Nephron progenitor cell (in vitro differentiated cells): ENCODE measurements around the gene DSTYK.

Source experiments
- DNase-seq: peaks from one replicate; pipeline ENCODE4 v3.0.0; 2021
- H3K27ac Mint-ChIP-seq: 2 replicates; pipeline ENCODE4 v1.8.0; 2021; ENCODE audit warnings: mild to moderate bottlenecking, moderate library complexity, mixed read lengths
- H3K27me3 Mint-ChIP-seq: 2 replicates; pipeline ENCODE4 v1.8.0; 2021; ENCODE audit warnings: mild to moderate bottlenecking, low read depth, mixed read lengths; ENCODE audit not compliant: poor library complexity
- H3K36me3 Mint-ChIP-seq: 2 replicates; pipeline ENCODE4 v1.8.0; 2021; ENCODE audit warnings: low read depth, mixed read lengths
- H3K4me1 Mint-ChIP-seq: 2 replicates; pipeline ENCODE4 v1.8.0; 2021; ENCODE audit warnings: mixed read lengths
- H3K4me3 Mint-ChIP-seq: 2 replicates; pipeline ENCODE4 v1.8.0; 2021; ENCODE audit warnings: mild to moderate bottlenecking, moderate library complexity, mixed read lengths
- H3K9me3 Mint-ChIP-seq: 2 replicates; pipeline ENCODE4 v1.8.0; 2021; ENCODE audit warnings: mild to moderate bottlenecking, moderate library complexity, mixed read lengths
- TF ChIP-seq, protein P1 (sequence below): fragments of 200-600 bp; sonication (generic); IDR thresholded peaks from 2 replicates; pipeline ENCODE4 v1.5.0; 2021; ENCODE audit warnings: antibody characterized with exemption

Gene DSTYK

DNA sequence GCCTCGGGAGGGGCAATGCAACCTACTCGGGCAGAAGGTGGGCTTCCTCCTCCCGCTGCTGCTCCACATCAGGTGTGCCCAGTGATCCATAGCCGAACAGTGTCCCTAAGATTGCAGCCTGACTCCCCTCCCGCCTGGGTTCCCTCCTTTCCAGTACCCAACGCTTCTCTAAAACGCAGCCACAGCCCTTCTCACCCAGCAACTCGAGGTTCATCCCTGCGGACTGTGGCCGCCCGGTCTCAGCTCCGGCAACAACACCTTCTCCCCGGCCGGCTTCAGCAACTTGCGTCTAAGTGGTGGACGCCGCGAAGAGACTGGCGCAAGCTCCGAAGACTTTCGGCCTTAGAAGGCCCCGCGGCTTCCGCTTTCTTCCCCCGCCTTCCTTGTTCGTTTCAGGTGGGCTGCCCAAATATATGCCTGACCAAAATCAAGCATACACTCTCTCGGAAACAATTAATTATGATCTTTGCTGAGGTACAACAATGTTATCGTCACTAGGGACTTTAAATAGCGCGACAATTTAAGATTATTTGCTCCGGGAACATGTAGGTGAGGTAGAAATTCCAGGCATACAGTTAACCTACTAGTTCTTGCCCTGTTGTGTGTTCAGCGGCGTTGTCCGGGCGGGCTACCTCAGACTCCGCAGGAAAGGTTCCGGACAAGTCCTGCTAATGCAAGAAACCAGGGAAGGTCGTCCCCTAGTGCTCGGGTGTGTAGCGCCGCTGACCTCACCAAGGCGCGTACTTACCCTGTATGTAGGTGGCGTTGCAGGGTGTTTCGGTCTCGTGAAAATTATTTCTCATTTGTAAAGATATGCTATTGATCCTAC, 89.6 kb downstream of the DSTYK start, which contains the start of gene RBBP5:
Gene RBBP5 (minus strand): TSS at position 319 of the 829 bp plus-strand sequence. CDS start 105 bp downstream, at position 214.
- peak within 1 kb of the TSS; percentile 100 for H3K4me3 Mint-ChIP-seq
- peaks cover 4% of the 10 kb centered on the region for H3K27me3 Mint-ChIP-seq
- TF ChIP-seq, protein P1, sequence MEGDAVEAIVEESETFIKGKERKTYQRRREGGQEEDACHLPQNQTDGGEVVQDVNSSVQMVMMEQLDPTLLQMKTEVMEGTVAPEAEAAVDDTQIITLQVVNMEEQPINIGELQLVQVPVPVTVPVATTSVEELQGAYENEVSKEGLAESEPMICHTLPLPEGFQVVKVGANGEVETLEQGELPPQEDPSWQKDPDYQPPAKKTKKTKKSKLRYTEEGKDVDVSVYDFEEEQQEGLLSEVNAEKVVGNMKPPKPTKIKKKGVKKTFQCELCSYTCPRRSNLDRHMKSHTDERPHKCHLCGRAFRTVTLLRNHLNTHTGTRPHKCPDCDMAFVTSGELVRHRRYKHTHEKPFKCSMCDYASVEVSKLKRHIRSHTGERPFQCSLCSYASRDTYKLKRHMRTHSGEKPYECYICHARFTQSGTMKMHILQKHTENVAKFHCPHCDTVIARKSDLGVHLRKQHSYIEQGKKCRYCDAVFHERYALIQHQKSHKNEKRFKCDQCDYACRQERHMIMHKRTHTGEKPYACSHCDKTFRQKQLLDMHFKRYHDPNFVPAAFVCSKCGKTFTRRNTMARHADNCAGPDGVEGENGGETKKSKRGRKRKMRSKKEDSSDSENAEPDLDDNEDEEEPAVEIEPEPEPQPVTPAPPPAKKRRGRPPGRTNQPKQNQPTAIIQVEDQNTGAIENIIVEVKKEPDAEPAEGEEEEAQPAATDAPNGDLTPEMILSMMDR, result peak; percentile 60
- H3K36me3 Mint-ChIP-seq, result peaks cover 12% of the 10 kb centered on the region
- peaks cover 35% of the 10 kb centered on the region for H3K4me1 Mint-ChIP-seq
- DNase-seq, result peak; percentile 94
- H3K9me3 Mint-ChIP-seq, result no peaks in the 10 kb centered on the region
- H3K27ac Mint-ChIP-seq, result peak within 1 kb of the TSS; percentile 100

DNA sequence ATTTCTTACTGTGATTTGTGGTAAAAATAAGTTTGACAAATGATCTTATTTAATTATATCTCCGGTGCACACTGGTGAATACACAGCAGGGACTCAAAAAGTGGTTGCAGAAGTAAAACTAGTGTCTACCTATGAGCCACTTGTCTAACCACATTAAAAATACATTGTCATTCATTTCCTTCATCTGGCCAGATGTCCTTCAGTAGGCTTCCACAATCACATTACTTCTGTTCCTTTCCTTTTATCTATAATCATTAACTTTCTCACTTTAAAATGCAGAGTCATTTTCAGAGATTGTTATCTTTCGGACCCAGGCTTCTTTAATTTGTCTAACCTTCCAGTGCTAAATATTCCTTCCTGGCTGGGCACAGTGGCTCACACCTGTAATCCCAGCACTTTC, 92.8 kb downstream of the DSTYK start:
- Mint-ChIP-seq H3K4me1 (peaks cover 35% of the 10 kb centered on the region), H3K27ac (no peak overlapping the region), H3K4me3 (no peak overlapping the region), H3K36me3 (peaks cover 12% of the 10 kb centered on the region), H3K27me3 (no peaks in the 10 kb centered on the region), H3K9me3 (no peaks in the 10 kb centered on the region)
- no peak for DNase-seq
- TF ChIP-seq, protein P1, result no peak

GRCh38 chr1:205111354-205111753, 100.1 kb downstream of the DSTYK start:
- peaks cover 30% of the 10 kb centered on the region for H3K36me3 Mint-ChIP-seq
- TF ChIP-seq, protein P1, result no peak

GRCh38 chr1:205109711-205110110, 101.8 kb downstream of the DSTYK start:
- no peaks in the 10 kb centered on the region for H3K4me1 Mint-ChIP-seq
- H3K4me3 Mint-ChIP-seq, result no peak overlapping the region
- no peaks in the 10 kb centered on the region for H3K9me3 Mint-ChIP-seq
- H3K27me3 Mint-ChIP-seq, result no peaks in the 10 kb centered on the region
- no peak for DNase-seq
- H3K27ac Mint-ChIP-seq, result peak overlapping the region; percentile 79
- H3K36me3 Mint-ChIP-seq, result peaks cover 43% of the 10 kb centered on the region
- TF ChIP-seq, protein P1, result no peak

More at GRCh38 chr1:205111354-205111753, 100.1 kb downstream of the DSTYK start:
- no peaks in the 10 kb centered on the region for H3K27me3 Mint-ChIP-seq
- no peak overlapping the region for H3K27ac Mint-ChIP-seq
- DNase-seq, result no peak
- no peaks in the 10 kb centered on the region for H3K4me1 Mint-ChIP-seq
- no peak overlapping the region for H3K4me3 Mint-ChIP-seq
- H3K9me3 Mint-ChIP-seq, result no peaks in the 10 kb centered on the region

GRCh38 chr1:205109269-205109668, 102.2 kb downstream of the DSTYK start:
- Mint-ChIP-seq H3K36me3 (peaks cover 46% of the 10 kb centered on the region), H3K9me3 (no peaks in the 10 kb centered on the region)
- TF ChIP-seq, protein P1, result no peak

DNA sequence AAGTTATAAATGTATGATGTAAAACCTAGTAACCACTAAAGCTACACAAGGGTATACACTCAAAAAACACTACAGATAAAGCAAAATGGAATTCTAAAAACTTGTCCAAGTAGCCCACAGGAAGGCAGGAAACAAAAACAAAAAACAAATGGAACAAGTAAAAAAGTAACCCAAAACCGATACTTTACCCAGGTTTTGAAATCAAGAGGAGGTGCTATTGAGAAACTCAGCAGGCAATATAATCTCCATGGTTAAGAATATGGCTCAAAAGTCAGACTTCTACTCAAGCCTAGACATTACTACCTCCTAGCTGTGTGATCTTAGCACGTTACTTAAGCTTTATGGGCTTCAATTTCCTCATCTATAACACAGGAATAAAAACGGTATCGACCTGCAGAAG, 103.0 kb downstream of the DSTYK start:
- H3K27me3 Mint-ChIP-seq, result no peaks in the 10 kb centered on the region
- no peaks in the 10 kb centered on the region for H3K9me3 Mint-ChIP-seq
- peaks cover 53% of the 10 kb centered on the region for H3K36me3 Mint-ChIP-seq
- TF ChIP-seq, protein P1, result no peak
- H3K27ac Mint-ChIP-seq, result no peak overlapping the region
- no peaks in the 10 kb centered on the region for H3K4me1 Mint-ChIP-seq
- H3K4me3 Mint-ChIP-seq, result no peak overlapping the region
- DNase-seq, result no peak

More at GRCh38 chr1:205109269-205109668, 102.2 kb downstream of the DSTYK start:
- Mint-ChIP-seq H3K4me1 (no peaks in the 10 kb centered on the region), H3K27ac (no peak overlapping the region), H3K4me3 (no peak overlapping the region), H3K27me3 (no peaks in the 10 kb centered on the region)
- DNase-seq, result no peak
